ENCODE measurements around the gene MYOCOS. TPM values are rescaled to one million over a fixed set of nuclear protein-coding genes. Genes with fewer than 3 reads are reported as not detected.

Gene MYOCOS
- total RNA-seq, 1 experiment from 2014 or later: 0.41 TPM

DNA sequence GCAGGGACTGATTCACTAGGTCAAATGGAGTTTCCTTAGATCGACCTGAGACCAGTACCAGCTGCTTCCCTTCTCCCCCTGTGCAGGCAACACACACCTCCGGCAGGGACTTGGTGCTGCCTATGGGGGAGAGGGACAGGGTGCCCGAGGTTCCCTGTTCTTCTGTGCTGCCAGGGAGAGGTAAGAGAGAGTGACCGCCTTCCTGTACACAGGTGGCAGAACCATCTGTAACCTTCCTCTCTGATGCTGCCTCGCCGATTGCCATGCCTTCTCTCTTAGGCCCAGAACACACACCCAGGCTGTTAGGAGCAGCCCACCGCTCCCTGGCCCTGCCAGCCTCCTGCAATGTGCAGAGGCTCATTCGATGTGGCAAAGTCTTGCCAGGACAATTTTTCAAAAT is 21.1 kb downstream of the MYOCOS start:
- H3K36me3 ChIP-seq (ENCODE audit: insufficient read depth, low read length, poor library complexity, severe bottlenecking): no peaks in the 10 kb centered on the region
- POLR2A ChIA-PET (ENCODE audit: low non-redundant PET): no interaction called here
- H3K9me3 ChIP-seq (ENCODE audit: low read depth, low read length, poor library complexity, severe bottlenecking): no peaks in the 10 kb centered on the region
- no peak for DNase-seq (ENCODE audit: low spot score)
- no TSS peak for BruUV-seq (replicated peaks)
- TF ChIP-seq EZH2 (IDR thresholded peaks at IDR 0.05; ENCODE audit: borderline replicate concordance, low read depth, low read length, poor library complexity, severe bottlenecking): no peak
- TF ChIP-seq, protein P1, sequence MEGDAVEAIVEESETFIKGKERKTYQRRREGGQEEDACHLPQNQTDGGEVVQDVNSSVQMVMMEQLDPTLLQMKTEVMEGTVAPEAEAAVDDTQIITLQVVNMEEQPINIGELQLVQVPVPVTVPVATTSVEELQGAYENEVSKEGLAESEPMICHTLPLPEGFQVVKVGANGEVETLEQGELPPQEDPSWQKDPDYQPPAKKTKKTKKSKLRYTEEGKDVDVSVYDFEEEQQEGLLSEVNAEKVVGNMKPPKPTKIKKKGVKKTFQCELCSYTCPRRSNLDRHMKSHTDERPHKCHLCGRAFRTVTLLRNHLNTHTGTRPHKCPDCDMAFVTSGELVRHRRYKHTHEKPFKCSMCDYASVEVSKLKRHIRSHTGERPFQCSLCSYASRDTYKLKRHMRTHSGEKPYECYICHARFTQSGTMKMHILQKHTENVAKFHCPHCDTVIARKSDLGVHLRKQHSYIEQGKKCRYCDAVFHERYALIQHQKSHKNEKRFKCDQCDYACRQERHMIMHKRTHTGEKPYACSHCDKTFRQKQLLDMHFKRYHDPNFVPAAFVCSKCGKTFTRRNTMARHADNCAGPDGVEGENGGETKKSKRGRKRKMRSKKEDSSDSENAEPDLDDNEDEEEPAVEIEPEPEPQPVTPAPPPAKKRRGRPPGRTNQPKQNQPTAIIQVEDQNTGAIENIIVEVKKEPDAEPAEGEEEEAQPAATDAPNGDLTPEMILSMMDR (conservative IDR thresholded peaks at IDR 0.05; ENCODE audit: low read depth, low read length): no peak
- no peak overlapping the region for H3K4me3 ChIP-seq (ENCODE audit: low read depth, low read length, poor library complexity, severe bottlenecking)
- CTCF ChIA-PET: no interaction called here
- no peaks in the 10 kb centered on the region for H3K27me3 ChIP-seq (replicated peaks; ENCODE audit: insufficient read depth, low read depth, low read length, poor library complexity)
- H3K4me1 ChIP-seq (ENCODE audit: insufficient read depth, low read length, poor library complexity, severe bottlenecking): no peaks in the 10 kb centered on the region
- H3K27ac ChIP-seq (ENCODE audit: low read depth, low read length, poor library complexity, severe bottlenecking): no peak overlapping the region
- intact Hi-C loops (cut with micrococcal nuclease; ENCODE audit: unreplicated experiment): no loop called here

DNA sequence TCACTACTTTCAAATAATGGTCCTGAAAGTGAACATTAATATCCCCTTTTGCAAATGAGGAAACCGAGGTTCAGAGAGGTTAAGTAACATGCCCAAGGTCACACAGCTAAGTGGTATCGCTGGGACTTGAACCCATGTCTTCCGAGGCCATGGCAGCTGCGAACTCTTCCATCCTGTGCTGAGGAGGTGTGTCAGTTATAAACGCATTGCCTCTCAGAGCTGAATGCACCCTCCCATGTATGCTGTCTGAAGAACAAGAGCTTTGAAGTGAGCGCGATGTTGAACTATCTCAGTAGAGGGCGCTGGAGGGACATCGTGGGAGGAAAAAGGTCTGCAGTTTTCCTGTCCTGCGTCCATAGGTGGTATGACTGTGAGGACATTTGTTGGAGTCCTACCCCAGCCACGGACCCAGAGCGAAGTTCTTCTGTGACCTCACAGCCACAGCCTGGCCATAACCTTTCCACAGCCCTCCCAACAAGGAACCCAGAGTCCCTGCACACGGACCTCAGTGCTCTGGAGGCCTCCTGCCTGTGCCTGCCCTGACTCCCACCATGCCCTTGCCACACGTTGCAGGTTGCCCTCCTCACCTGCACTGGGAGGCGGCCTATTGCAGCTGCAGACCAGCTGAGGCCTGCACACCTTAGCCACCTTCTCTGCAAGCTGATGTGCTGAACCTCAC is 22.9 kb downstream of the MYOCOS start:
- peak; percentile 92 for DNase-seq (ENCODE audit: low spot score)

DNA sequence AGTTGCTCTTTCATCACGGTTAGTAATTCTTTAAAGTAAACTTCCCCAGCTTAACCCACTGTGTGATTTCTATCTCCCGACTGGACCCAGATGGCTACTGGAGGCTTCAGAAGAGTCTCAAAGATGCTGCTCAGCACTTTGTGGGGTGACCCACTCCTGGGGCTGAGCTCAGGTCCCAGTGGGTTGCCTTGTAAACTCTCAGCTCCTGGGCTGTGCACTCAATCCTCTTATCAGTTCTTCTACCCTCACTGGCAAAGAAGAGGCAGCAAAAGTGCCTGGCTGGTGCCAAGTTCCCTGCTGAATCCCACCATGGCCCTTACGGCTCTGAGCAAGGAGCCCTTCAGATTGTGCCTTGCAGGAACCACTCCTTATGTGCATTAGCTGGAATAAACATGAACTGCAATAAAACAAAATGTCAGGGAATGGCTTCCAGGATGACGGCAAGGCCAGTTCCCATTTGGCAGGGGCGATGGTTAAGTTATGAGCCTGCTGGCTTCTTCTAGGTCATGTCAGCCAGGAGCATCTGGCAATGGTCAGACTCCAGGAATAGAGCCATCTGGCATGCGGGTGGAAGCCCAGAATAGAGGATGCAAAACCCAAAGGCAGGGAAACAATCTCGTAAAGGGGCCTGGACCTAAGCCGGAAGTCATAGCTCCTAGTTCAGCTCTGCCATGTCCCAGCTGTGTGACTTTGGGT is 23.7 kb downstream of the MYOCOS start:
- DNase-seq (ENCODE audit: low spot score): no peak
- POLR2A ChIA-PET (ENCODE audit: low non-redundant PET): no interaction called here
- no peak for TF ChIP-seq EZH2 (IDR thresholded peaks at IDR 0.05; ENCODE audit: borderline replicate concordance, low read depth, low read length, poor library complexity, severe bottlenecking)
- TF ChIP-seq, protein P1 (conservative IDR thresholded peaks at IDR 0.05; ENCODE audit: low read depth, low read length): no peak

More for the DNA sequence above, 22.9 kb downstream of the MYOCOS start:
- TF ChIP-seq EZH2 (IDR thresholded peaks at IDR 0.05; ENCODE audit: borderline replicate concordance, low read depth, low read length, poor library complexity, severe bottlenecking): no peak
- TF ChIP-seq, protein P1 (conservative IDR thresholded peaks at IDR 0.05; ENCODE audit: low read depth, low read length): peak; percentile 89
- CTCF ChIA-PET: interaction anchor here (0.8 to 2.1 kb wide), 10 partner anchors 15 to 755 kb away, joined by 3 to 25 read pairs (median 4); no protein-coding TSS in a partner anchor
- H3K27ac ChIP-seq (ENCODE audit: low read depth, low read length, poor library complexity, severe bottlenecking): no peak overlapping the region
- no TSS peak for BruUV-seq (replicated peaks)
- intact Hi-C loops (cut with micrococcal nuclease; ENCODE audit: unreplicated experiment): loop anchor here (2.0 to 5.0 kb wide), 3 partner anchors 137 to 340 kb away; partner anchors contain the start of gene METTL13
- H3K4me1 ChIP-seq (ENCODE audit: insufficient read depth, low read length, poor library complexity, severe bottlenecking): no peaks in the 10 kb centered on the region
- no peaks in the 10 kb centered on the region for H3K36me3 ChIP-seq (ENCODE audit: insufficient read depth, low read length, poor library complexity, severe bottlenecking)
- H3K4me3 ChIP-seq (ENCODE audit: low read depth, low read length, poor library complexity, severe bottlenecking): no peak overlapping the region
- no peaks in the 10 kb centered on the region for H3K27me3 ChIP-seq (replicated peaks; ENCODE audit: insufficient read depth, low read depth, low read length, poor library complexity)
- POLR2A ChIA-PET (ENCODE audit: low non-redundant PET): no interaction called here
- no peaks in the 10 kb centered on the region for H3K9me3 ChIP-seq (ENCODE audit: low read depth, low read length, poor library complexity, severe bottlenecking)

More for the DNA sequence above, 23.7 kb downstream of the MYOCOS start:
- intact Hi-C loops (cut with micrococcal nuclease; ENCODE audit: unreplicated experiment): loop anchor here (2.0 to 5.0 kb wide), 3 partner anchors 137 to 339 kb away; partner anchors contain the start of gene METTL13
- H3K27ac ChIP-seq (ENCODE audit: low read depth, low read length, poor library complexity, severe bottlenecking): no peak overlapping the region
- BruUV-seq (replicated peaks): no TSS peak
- H3K4me1 ChIP-seq (ENCODE audit: insufficient read depth, low read length, poor library complexity, severe bottlenecking): no peaks in the 10 kb centered on the region
- H3K9me3 ChIP-seq (ENCODE audit: low read depth, low read length, poor library complexity, severe bottlenecking): no peaks in the 10 kb centered on the region
- no peaks in the 10 kb centered on the region for H3K27me3 ChIP-seq (replicated peaks; ENCODE audit: insufficient read depth, low read depth, low read length, poor library complexity)
- CTCF ChIA-PET: interaction anchor here (1.0 to 2.1 kb wide), 8 partner anchors 37 to 754 kb away, joined by 3 to 25 read pairs (median 4); no protein-coding TSS in a partner anchor
- no peak overlapping the region for H3K4me3 ChIP-seq (ENCODE audit: low read depth, low read length, poor library complexity, severe bottlenecking)
- no peaks in the 10 kb centered on the region for H3K36me3 ChIP-seq (ENCODE audit: insufficient read depth, low read length, poor library complexity, severe bottlenecking)

All from A673 (cell line).